ENCODE measurements around the gene PDZD4.

DNA sequence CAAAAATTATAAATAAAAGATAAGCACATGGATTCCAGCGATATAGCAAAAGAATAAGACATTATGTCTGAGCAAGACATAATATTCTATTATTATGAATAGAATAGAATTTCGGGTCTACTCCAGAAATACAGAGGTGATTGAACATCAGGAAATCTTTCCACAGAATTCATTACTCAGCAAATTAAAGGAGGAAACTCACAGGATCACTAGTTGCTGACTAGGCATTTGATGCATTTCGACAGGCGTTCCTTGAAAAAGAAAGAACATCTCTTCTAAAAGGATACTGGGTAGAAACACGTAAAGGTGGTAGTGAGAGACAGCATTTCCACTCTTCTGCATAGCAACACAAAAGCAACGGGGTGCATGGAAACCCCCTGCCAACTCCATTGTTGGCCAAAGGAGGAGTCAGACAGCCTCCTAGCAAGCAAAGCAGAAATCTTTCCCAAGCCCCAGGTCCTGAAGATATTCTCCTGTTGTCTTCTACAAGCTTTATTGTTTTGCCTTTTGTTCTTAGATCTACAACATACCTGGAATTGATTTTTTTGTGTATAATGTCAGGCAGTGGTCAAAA, 14.3 kb upstream of the PDZD4 start:
- TF ChIP-seq, protein P1, sequence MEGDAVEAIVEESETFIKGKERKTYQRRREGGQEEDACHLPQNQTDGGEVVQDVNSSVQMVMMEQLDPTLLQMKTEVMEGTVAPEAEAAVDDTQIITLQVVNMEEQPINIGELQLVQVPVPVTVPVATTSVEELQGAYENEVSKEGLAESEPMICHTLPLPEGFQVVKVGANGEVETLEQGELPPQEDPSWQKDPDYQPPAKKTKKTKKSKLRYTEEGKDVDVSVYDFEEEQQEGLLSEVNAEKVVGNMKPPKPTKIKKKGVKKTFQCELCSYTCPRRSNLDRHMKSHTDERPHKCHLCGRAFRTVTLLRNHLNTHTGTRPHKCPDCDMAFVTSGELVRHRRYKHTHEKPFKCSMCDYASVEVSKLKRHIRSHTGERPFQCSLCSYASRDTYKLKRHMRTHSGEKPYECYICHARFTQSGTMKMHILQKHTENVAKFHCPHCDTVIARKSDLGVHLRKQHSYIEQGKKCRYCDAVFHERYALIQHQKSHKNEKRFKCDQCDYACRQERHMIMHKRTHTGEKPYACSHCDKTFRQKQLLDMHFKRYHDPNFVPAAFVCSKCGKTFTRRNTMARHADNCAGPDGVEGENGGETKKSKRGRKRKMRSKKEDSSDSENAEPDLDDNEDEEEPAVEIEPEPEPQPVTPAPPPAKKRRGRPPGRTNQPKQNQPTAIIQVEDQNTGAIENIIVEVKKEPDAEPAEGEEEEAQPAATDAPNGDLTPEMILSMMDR (IDR thresholded peaks at IDR 0.05) = no peak
- TF ChIP-seq POLR2A (IDR thresholded peaks at IDR 0.05) = no peak

Data from transverse colon (tissue), 3 donors.